Measurements from ENCODE around the gene CARMIL1.

CARMIL1 gene

GRCh38 chr6:25477006-25477590 lies 197.9 kb downstream of the CARMIL1 start:
- DNase-seq (ENCODE audit: low read depth), result no peak

DNA sequence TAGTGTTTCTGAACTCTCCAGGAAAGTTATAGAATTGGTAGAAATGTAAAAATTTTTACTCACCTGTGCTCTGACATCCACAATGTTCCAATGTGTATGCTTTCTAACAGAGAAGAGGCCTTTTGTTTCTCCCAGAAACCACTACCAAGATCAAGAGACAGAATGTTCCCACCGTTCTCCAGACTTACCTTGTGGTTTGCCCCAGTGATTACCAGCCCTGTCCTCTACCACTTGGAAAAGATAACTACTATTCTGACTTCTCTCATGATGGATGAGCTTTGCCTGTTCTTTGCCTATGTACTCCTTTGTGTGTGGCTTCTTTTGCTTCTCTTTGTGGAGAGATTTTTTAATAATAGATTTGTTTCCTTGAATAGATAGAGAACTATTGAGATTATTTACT lies 199.8 kb downstream of the CARMIL1 start:
- no peak for DNase-seq (ENCODE audit: low read depth)

GRCh38 chr6:25481267-25481666 lies 202.1 kb downstream of the CARMIL1 start:
- DNase-seq (ENCODE audit: low read depth), result no peak

- no peak for DNase-seq (ENCODE audit: low read depth)
These were observed 203.8 kb downstream of the CARMIL1 start for GRCh38 chr6:25482996-25483395.

- no peak for DNase-seq (ENCODE audit: low read depth)
These were observed 204.8 kb downstream of the CARMIL1 start for GRCh38 chr6:25483943-25484342.

GRCh38 chr6:25484900-25485299 lies 205.7 kb downstream of the CARMIL1 start:
- no peak for DNase-seq (ENCODE audit: low read depth)

- DNase-seq (ENCODE audit: low read depth), result no peak
These were observed 206.8 kb downstream of the CARMIL1 start for GRCh38 chr6:25485821-25486534.

DNA sequence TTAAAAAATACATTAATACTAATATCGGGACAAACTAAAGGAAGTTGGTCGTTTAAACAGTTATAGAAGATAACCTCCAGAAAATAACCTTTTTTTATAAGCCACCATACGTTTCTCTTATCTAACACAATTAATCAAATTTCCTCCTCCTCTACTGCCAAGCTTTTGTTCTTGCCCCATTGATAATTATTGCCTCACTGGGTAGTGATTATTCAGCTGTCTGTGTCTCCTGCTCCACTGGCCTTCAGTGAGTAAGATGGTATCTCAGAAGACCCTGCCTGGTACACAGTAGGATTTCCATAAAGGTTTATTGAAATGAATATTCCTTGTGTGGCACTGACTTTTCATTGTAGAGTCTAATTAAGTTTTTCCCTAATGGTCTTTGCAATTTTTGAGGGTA lies 207.4 kb downstream of the CARMIL1 start:
- DNase-seq (ENCODE audit: low read depth), result no peak

GRCh38 chr6:25487012-25487411 lies 207.8 kb downstream of the CARMIL1 start:
- DNase-seq (ENCODE audit: low read depth), result no peak

DNA sequence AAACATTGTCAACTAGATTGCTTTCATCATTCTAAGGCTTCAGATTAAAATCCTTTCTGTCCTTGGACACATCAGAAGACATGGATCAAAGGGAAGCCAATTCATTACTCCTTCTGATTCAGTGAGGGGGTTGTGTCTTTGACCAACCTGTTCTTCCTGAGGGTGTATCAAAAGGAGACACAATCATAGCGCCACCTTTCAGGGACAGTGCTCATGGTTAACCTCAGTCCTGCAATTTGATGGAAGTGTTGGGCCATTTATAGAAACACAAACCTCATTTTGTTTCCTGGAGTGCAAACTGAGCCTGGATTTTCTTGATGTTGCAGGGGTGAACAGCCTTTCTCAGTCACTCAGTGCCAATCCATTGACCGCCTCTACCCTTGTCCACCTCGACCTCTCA lies 209.0 kb downstream of the CARMIL1 start:
- no peak for DNase-seq (ENCODE audit: low read depth)

- no peak for DNase-seq (ENCODE audit: low read depth)
These were observed 210.2 kb downstream of the CARMIL1 start for GRCh38 chr6:25489399-25489798.

GRCh38 chr6:25490018-25490801 lies 211.0 kb downstream of the CARMIL1 start:
- DNase-seq (ENCODE audit: low read depth), result peak; percentile 35

- DNase-seq (ENCODE audit: low read depth), result no peak
These were observed 213.8 kb downstream of the CARMIL1 start for GRCh38 chr6:25492951-25493350.

GRCh38 chr6:25494469-25494868 lies 215.3 kb downstream of the CARMIL1 start:
- no peak for DNase-seq (ENCODE audit: low read depth)

DNA sequence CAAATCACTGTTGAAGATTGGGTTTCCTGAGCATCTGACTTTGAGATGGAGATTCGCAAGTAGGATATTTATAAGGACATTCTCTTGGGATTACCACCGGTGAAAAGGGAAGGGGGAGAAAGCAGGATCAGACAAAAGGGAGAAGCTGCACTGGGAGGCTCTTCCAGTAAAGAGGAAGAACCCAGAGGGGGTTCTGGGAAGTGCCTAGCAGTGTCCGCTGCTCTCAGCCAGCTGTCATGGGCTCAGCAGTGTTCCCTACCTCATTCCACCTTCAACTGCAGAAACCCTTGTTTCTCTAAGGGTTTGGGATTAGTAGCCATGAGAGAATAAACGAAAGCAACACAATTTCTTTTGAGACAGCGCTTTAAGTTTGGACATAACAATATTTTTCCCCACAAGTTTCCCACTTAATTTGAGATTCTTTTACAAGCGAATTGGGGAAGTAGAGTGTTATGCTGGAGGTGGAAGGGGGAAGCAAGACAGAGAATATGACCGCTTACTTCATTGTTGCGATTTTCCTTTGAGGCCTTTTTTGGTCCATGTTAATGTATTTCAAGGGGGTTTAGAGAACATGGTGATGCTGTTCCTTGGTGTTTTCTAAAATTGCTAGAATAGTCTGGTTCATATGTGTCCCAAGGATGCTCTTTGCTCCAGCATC lies 218.3 kb downstream of the CARMIL1 start:
- DNase-seq (ENCODE audit: low read depth), result no peak

GRCh38 chr6:25498505-25498904 lies 219.3 kb downstream of the CARMIL1 start:
- DNase-seq (ENCODE audit: low read depth), result no peak

- DNase-seq (ENCODE audit: low read depth), result no peak
These were observed 220.6 kb downstream of the CARMIL1 start for GRCh38 chr6:25499615-25500235.

DNA sequence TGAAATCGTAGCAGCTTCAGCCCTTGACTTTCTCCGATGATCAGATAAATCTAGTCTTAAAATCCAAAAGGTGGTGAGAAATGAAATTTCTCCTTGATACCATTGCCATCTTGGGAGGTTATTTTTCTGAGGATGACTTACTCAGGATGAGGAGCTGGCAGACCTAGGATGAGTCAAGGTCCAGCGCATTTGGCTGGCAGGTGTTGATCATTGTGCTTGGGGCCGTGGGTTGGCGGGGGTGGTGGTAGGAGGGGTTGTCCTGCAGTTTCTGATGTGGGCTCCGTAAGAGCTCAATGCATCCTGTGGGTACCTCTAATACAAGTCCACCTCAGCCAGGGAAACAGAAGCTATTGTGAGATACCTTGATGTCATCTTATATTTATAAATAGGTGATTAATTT lies 224.5 kb downstream of the CARMIL1 start:
- no peak for DNase-seq (ENCODE audit: low read depth)

- DNase-seq (ENCODE audit: low read depth), result no peak
These were observed 225.5 kb downstream of the CARMIL1 start for GRCh38 chr6:25504661-25505060.

DNA sequence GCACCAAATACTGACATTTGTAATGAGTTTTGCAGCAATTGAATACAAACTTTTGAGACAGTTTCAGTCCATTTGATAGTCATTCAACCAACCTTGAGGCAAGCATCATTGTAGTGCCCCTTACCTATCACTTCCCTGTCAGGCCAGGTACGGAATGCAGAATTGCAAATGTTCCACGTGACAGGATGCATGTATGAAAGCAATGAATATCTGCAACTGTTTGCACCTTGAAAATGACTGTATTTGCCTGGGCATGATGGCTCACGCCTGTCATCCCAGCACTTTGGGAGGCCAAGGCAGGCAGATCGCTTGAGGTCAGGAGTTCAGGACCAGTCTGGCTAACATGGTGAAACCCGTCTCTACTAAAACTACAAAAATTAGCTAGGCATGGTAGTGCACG lies 226.8 kb downstream of the CARMIL1 start:
- no peak for DNase-seq (ENCODE audit: low read depth)

GRCh38 chr6:25508051-25508450 lies 228.9 kb downstream of the CARMIL1 start:
- no peak for DNase-seq (ENCODE audit: low read depth)

- no peak for DNase-seq (ENCODE audit: low read depth)
These were observed 232.2 kb downstream of the CARMIL1 start for GRCh38 chr6:25511376-25511775.
